ENCODE results near the gene BRCA2.

GRCh38 chr13:32305646-32306045, 9.7 kb upstream of the BRCA2 start:
- TF ChIP-seq POLR2A (IDR thresholded peaks at IDR 0.05) (no peak), CTCF (IDR thresholded peaks at IDR 0.05) (no peak)
